Hematopoietic multipotent progenitor cell (in vitro differentiated cells): ENCODE measurements around the gene HSP90B1. TPM values are rescaled to one million over a fixed set of nuclear protein-coding genes. Genes with fewer than 3 reads are reported as not detected.
A peak's percentile ranks its signal among the peaks of the same experiment; 100 is the strongest.

Experiments used
- DNase-seq, 3 donors: peaks; one replicate each; pipeline ENCODE4 v3.0.0-alpha.2; 2011 to 2015; ENCODE audit warnings: low read depth in 2 of 3, low spot score in 2 of 3
- total RNA-seq: library from RNA; depleted of rRNA; stranded (reverse); fragments of >200 nt; gene quantifications from one replicate; pipeline ENCODE4 v1.2.3, GENCODE V29; 2012

Gene HSP90B1
- 87.8 TPM for total RNA-seq

DNA sequence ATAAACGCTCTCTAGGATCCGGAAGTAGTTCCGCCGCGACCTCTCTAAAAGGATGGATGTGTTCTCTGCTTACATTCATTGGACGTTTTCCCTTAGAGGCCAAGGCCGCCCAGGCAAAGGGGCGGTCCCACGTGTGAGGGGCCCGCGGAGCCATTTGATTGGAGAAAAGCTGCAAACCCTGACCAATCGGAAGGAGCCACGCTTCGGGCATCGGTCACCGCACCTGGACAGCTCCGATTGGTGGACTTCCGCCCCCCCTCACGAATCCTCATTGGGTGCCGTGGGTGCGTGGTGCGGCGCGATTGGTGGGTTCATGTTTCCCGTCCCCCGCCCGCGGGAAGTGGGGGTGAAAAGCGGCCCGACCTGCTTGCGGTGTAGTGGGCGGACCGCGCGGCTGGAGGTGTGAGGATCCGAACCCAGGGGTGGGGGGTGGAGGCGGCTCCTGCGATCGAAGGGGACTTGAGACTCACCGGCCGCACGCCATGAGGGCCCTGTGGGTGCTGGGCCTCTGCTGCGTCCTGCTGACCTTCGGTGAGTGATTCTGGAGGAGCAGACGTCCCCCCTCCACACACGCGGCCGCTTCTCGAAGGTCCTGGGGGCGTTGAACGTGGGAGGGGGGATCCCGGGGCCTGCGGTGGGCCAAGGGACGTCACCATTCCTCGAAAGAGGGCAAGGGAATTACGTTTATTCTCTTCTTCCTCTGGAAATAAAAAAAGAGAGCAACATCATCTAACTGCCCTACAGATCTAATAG is at the start of gene HSP90B1:
Gene HSP90B1, plus strand, starts transcription at position 377 of the 753 bp plus-strand sequence. Its CDS starts 106 bp downstream, at position 483.
- DNase-seq = peak; percentile 95 to 100 (median 100)

DNA sequence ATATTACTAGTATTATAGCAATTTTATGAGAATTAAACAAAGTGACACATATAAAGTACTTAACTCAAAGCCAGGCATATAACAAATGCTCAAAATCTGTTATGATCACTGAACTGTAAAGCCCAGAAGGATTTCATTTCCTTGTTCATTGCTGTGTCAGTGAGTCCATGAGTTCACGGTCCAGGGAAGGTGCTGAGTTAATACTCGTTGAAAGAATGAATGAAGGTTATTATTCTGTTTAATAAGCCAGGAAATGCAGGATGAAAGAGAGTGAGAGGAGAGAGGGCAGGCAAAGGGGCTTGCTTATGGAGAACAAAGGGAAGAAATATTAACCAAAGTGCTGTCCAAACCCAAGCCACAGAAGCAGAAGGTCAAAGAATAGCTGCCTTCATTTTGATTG is 48.9 kb upstream of the HSP90B1 start:
- no peak for DNase-seq

GRCh38 chr12:103882861-103883596 is 47.2 kb upstream of the HSP90B1 start:
- DNase-seq = no peak

DNA sequence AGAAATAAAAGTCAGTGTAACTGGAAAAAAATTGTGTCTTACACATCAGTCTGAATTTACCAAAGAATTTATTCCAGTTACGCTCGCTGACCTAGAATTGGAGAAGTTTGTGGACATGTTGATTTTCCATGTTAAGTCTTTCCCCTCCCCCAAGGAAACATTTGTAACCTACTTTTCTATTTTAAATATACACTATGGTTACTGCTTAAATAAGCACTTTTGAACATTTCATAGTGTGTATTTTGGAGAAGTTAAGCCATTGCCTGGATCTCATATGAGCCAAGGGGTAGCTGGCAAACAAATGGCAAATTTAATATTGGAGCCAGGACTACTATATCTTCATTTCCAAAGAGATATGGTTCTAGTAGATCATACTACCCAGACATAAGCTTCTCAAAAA is 46.3 kb upstream of the HSP90B1 start:
- DNase-seq = no peak

DNA sequence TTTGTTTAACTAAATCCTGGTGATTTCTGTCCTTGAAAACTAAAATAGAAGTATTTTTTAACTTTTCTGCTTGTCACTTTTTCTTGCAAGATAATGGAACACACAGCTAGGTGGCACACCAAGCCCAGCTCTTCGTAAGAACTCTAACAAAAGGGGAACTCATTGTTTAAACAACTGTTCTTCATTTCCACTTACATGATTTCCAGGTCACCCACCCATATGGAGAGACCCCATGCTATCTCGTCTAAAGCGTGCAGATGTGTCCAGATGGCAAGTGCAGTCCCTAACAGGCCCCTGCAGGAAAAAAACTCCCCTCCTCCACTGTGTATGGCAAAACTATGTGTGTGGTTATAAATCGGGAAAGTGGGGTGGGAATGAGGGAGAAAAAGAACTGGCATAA is 45.9 kb upstream of the HSP90B1 start:
- peak; percentile 24 to 85 (median 71) for DNase-seq

DNA sequence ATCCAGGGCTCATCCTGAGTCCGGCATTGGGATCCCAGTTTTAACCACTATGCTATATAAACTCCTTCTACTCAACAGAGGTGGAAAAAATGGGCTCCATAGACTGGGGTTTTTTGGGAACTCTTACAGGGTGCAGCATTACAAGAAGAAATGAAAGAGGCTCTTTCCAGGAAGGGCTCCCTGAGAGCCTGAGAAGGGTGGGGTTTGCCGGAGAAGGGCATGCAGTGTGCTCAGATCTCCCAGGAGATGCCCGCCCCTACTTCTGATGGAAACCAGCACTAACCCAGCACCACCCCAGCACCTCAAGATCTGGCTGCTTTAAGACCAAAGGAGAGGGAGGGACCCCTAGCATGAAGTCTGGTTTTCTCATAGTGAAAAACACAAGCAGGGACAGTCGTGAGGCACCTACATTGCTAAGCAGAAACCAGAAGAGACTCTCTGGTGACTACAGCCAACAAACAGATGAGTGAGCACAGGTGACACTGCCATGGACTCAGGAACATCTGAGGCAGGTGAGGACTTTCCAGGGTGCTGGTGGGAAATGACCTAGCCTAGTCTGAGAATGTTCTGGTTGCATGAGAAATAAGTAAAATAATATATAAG is 43.9 kb upstream of the HSP90B1 start:
- DNase-seq = no peak

GRCh38 chr12:103887738-103888137 is 42.5 kb upstream of the HSP90B1 start:
- DNase-seq = no peak

- no peak for DNase-seq
These were observed 32.9 kb upstream of the HSP90B1 start for GRCh38 chr12:103897316-103897715.

GRCh38 chr12:103901518-103902173 is 28.6 kb upstream of the HSP90B1 start:
- DNase-seq = peak in 1 of 3 donors; percentile 26

GRCh38 chr12:103903993-103904392 is 26.2 kb upstream of the HSP90B1 start:
- DNase-seq = no peak

DNA sequence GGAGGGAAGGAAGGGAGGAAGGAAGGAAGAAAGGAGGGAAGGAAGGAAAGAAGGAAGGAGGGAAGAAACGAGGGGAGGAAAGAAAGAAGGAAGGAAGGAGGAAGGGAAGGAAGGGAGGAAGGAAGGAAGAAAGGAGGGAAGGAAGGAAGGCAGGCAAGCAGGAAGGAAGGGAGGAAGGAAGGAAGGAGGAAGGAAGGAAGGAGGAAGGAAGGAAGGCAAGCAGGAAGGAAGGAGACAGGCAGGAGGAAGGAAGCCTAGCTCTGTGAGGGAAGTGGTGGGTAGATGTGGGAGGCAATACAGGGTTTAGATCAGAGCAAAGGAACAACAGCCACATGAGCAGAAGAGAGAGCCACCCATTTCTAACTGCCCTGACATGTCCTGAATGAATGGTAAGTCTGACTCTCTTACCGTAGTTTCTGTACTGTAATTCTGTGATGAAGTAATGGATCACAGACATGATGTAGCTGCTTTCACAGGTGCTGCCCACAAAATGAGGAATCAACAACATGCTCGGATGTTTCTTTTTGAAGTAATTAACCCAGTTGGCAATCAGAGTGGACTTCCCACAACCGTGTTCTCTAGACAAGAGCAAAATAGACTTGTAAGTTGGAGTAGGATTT is 24.4 kb upstream of the HSP90B1 start:
- DNase-seq = no peak

DNA sequence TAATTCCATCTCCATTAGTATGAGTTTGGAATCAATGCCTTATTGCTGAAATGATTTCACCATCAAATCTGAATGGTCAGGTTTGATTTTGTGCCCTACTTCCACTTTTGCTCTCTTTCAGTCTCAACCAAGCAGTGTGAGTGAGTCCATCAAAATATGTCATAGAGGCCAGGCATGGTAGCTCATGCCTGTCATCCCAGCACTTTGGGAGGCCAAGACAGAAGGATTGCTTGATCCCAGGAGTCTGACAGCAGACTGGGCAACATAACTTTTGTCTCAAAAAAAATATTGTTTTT is 22.0 kb upstream of the HSP90B1 start:
- DNase-seq = no peak

DNA sequence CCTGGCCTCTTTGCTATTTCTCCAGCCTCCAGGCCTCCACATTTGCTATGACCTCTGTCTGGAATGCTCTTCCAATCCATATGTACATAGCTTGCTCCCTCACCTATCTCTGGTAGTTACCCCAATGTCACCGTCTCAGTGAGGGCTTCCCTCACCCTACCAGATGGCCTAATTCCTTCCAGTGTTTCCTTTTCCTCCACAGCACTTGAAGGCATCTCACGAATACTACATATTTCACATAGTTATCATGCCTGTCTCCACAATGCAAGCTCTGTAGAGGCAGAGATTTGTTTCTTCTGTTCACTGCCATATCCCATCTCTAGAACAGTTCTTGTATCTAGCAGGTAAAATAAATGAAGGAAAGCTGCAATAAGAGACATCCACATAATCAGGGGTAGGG is 21.3 kb upstream of the HSP90B1 start:
- DNase-seq = no peak

DNA sequence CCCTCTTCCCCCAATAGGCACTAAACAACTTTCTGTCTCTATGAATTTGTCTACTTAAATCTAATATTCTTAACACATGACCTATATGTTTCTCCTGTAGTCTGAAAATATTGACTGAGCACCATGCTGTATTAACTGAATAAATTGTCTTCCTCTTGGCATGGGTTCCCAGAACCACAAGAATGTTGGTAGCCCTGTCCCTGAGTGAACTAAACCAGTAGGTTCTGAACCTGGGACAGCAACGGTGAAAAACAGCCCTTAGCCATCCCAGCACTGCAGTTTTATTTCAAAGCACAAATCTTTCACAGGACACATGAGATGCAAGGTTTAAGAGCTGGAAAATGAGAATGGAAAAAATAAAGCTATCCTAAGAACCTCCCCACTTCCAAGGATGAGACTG is 20.4 kb upstream of the HSP90B1 start:
- DNase-seq = no peak

DNA sequence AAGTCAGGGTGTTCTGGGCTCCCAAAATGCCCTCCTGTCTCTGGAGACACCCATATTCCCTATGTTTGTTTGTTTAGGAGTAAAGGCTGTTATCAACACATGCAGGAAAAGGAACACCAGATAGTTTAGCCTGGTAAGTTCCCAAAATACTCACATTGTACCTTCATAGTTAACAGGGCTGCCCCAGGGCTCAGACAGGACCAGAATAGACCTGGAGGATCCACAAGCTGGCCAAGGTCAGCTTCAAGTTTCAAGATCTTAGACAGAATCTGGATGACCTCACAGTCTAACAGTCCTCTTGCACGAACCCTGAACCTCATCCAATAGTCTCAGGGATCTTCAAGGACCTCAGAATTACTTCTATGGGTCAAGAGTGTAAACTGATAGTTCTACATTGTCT is 18.1 kb upstream of the HSP90B1 start:
- no peak for DNase-seq

DNA sequence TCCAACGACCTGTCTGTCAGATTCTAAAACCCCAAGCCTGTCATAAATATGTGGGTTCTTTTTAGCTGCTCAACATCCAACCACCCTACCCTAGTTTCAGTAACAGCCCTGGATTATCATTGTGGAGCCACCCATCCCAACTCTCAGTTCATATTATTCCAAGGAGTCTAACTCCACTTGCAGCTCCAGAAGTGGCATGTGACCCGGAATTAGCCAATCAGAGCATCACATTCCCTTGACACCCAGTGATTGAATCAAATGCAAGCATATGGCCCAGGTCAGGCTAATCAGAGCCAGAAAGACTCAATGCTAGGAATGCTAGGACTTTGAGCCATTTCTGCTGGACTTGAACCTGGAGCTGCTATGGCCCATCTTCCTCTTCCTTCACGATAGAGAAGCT is 17.1 kb upstream of the HSP90B1 start:
- no peak for DNase-seq

DNA sequence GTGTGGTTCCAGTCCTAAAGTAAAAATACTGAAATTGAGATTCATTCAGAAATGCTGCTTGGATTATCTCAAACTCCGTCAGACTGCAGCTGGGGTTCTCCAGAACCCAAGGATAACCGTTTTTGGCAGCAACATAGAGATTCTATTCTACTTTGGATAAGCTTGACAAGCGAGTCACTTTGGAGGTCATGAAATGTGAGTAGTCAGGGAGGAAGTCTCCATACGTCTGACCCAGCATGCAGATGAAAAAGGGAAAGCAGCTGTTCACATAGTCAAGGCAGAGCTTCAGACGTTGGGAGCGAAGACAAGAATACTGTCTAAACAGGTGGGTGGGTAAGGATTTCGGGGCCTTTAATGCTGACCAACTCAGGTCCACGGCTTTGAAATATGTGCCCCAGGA is 14.9 kb upstream of the HSP90B1 start:
- no peak for DNase-seq

DNA sequence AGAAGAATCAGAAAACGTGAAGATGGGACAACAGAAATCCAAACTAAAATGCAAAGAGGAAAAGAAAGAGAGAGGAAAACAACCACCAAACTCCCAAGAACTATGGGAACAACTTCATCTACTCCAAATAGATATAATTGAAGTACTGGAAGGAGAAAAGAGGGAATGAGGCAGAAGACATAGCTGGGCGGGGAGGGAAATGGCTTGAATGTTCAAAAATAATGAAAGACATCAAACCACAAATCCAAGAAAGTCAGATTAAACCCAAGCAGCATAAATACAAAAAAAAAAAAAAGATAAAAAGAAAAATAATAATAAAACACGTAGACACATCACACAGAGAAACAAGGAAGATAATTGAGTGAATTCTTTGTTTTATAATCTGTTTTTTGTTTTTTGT is 12.3 kb upstream of the HSP90B1 start:
- DNase-seq = no peak

- no peak for DNase-seq
These were observed 5.2 kb upstream of the HSP90B1 start for GRCh38 chr12:103924761-103925641.

- peak; percentile 37 to 79 (median 77) for DNase-seq
These were observed 1.5 kb upstream of the HSP90B1 start for GRCh38 chr12:103928682-103929045.
